AG20443 (cell line): Measurements from ENCODE around the gene FAT1.

Experiments used
- DNase-seq: peaks from one replicate; pipeline ENCODE4 v3.0.0; 2012; ENCODE audit warnings: low spot score, mixed read lengths

The FAT1 gene

DNA sequence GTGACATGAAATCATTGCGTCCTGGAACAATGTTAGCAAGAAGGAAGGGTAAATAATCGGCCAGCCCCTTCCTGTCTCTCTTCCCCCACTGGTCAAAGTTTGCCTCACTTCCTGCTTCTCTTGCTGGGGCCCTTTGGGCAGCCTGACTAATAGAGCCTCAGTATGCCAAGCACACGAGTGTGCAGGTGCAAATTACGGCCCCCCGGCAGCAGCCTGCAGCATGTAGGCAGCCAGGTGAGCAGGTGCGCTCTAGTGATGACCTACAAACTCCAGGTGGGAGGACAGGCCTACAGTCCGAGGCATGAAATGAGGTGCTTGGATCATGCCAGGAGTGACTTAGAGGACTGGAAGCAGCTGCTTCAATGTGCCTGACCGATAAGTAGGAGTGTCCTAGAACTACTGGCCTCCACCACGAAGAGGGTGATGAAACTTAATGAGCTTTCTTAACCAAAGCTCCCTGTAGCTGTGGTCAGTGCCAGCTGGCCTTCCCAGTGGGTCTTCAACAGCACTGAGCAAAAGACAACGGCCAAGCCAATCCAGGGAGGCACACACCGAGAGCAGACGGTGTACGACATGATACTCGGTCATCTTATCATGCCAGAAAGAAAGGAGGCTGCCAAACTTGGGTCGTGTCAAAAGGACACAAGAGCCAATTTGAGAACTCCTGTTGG lies 26.1 kb upstream of the FAT1 start:
- DNase-seq = no peak

DNA sequence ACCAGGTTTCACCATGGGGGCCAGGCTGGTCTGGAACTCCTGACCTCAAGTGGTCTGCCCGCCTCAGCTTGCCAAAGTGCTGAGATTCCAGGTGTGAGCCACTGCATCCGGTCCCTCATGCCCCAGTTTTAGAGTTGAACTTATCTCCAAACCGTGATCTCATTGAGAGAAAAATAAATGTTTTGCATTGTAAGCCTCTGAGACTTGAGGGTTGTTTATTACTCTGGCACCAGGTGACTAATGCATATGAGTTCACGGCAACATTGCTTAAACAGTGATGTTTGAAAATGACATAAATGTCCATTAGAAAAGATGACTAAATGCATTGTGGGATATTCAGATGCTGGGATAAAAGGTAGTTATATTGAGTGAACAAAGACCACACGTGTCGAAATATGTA lies 22.9 kb upstream of the FAT1 start:
- DNase-seq = no peak

DNA sequence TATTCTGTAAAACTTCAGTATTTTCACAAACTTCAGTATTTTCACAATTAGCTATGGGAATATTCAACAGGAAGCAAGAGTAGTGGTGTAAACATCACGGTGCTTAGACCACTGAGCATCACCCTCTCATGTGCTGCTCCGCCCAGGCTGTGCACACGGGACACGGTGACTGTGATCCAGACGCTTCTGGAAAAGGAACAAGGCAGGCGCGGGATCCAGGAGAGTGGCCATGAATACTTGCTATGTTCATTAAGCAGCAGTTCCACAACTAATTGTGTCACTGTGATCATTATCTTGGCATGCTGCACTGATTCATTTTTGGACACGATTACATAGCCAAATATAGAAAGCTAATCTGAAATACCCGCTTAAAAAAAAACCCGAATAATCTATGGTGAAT lies 19.6 kb upstream of the FAT1 start:
- peak; percentile 44 for DNase-seq

DNA sequence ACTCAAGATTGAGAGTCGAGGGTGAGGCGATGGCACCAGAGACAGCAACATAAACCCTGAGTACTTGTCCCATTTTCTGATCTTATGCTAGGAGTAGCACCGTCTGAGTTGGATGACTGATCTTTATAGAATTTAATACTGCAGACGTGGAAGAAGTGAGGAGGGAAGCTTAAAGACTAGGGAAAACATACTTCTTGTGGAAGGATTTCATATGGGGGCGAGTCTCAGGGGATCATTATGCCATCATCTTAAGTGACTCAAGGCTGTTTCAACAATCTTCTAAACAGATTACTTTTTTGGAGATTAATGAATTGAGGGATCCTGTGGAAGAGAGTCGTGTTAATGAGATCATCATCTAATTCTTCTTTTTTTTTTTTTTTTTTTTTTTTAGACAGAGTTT lies 17.2 kb upstream of the FAT1 start:
- peak; percentile 16 for DNase-seq

DNA sequence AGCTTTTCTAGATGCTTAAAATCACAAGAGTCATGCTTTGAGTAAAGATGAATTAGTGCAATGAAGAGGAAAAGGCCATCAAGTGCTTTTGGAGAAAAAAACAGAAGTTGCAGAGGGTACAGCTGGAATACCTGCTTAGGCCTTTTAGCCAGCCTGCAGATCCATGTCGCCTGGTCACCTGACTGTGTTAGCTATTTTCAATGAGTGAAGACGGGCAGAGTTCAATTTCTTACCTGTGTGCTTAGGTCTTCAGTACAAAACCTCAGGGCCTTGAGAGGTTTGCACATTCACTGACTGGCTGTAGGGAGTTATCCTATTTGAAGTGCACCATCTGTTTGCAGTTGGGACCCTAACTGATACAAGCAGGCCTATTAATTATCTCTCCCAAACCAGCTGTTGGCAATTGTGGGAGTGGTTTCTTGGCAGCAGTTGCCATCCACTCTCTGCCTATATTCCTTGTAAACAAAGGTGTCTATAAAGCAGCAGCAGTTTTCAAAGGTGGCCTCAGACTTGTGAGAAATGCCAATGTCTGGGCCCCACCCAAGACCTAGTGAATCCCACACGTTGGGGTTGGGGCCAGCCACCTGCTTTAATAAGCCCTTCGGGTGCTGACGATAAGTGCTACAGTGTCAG lies 16.3 kb upstream of the FAT1 start:
- no peak for DNase-seq

DNA sequence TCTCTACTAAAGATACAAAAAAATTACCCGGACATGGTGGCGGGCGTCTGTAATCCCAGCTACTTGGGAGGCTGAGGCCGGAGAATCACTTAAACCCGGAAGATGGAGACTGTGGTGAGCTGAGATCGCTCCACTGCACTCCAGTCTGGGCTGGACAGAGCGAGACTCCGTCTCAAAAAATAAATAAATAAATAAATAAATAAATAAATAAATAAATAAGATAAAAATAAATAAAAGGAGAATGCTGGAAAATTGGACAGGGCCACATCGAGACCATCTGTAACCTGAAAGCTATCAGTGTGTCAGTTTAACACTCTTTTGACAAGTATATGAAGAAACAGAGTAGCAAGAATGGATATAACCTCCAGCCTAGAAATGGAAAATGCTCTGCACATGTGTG lies 15.7 kb upstream of the FAT1 start:
- DNase-seq = no peak

DNA sequence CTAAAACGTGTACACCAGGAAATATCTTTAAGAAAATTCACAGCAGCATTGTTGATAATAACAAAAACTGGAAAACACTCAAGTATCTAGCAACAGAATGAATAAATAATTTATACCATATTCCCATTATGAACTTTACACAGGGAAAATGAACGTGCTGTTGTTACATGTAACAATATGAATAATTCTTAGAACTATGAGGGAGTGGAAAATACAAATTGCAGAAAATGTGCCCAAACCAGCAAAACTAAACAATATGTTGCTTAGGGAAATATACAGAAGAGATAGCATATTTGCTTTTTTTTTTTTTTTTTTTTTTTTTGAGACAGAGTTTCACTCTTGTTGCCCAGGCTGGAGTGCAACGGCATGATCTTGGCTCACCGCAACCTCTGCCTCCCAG lies 14.8 kb upstream of the FAT1 start:
- DNase-seq = no peak

DNA sequence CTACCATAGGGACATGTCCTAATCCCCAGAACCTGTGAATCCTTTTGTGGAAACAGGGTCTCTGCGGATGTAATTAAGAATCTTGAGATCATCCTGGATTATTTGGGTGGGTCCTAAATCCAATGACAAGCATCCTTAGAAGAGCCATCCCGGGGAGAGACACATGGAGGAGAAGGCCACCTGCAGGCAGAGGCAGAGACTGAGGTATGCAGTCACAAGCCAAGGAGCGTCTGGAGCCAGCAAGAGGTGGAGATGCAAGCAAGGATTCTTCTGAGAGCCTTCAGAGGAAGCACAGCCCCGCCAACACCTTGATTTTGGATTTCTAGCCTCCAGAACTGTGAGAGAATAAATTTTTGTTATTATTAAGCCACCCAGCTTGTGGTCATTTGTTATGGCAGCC lies 13.8 kb upstream of the FAT1 start:
- DNase-seq = no peak

DNA sequence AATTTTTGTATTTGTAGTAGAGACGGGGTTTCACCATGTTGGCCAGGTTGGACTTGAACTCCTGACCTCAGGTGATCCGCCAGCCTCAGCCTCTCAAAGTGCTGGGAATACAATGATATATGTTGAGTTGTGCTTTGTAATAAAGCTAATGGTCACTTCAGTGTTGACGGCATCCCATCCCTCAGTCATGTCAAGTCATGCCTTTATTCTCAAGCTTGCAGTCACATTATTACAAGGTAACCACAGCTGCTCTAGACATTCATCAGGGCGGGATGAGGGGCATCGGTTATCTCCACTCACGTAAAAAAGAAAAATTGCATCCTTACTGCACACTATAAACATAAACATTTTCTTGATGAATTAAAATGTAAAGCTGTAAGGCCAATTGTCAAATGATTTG lies 12.8 kb upstream of the FAT1 start:
- no peak for DNase-seq

DNA sequence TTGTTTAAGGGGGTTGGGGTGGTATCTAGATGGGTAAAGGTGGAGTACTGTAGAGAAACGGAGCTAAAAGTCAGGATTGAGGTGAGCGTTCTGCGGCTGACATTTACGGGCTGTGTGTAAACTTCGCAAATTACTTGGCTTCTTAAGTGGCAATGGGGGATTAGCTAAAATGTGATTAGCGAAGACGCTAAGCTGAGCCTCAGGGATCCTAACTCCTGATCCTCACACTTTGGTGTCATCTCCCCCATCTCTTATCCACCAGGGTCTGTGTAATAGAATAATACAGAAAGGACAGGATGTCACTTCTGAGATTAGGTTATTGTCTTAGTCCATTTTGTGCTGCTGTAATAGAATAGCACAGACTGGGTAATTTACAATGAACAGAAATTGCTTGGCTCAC lies 10.6 kb upstream of the FAT1 start:
- no peak for DNase-seq

DNA sequence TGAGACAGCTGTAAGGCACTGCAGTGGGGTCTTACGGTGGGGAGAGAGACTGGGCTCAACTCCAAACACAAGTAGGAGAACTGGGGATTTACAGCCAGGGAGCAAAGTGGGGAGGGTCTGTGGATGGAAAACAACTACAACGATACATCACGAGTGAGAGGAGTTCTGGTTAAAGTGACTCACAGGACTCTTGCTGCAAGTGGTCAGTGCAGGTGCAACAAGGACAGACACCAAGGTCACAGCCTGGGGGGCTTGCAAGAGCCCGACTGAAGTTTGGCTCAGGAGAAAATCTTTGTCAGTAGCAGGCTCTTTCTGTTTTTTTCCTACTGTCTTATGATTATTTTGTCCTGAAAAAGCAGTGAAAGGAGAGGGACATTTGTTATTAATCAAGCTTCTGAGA lies 10.1 kb upstream of the FAT1 start:
- DNase-seq = no peak

DNA sequence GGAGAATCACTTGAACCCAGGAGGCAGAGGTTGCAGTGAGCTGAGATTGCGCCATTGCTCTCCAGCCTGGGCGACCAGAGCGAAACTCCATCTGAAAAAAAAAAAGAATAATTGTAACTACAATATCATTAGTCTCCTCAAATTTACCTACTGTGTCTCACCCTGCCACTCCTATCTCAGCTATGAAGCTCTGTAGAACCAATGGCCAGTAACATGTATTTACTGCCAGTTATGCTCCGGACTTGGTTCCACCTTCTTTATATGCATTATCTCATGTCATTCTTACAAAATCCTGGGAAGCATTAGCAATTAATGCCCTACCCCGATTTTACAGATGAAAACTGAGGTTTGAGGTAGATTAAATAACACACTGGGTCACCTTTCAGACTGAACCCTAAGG lies 7.0 kb upstream of the FAT1 start:
- no peak for DNase-seq

DNA sequence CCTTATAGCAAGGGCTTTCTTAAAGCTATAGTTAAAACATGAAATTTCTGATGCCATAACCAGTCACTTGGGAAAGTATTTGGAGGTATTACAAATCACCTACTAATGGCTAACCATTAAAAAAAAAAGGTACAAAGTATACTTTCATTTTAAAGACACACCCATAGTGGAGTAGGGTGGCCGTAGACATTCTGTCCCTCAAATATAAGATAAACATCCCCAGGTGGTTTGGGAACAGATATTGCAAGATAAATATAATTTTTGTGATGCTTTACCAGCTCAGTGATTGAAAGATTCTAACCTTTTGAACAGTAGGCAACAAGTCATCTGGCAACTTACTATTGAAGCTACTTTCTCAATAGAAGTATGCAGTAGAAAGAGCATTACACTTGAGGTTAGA lies 6.2 kb upstream of the FAT1 start:
- DNase-seq = no peak

DNA sequence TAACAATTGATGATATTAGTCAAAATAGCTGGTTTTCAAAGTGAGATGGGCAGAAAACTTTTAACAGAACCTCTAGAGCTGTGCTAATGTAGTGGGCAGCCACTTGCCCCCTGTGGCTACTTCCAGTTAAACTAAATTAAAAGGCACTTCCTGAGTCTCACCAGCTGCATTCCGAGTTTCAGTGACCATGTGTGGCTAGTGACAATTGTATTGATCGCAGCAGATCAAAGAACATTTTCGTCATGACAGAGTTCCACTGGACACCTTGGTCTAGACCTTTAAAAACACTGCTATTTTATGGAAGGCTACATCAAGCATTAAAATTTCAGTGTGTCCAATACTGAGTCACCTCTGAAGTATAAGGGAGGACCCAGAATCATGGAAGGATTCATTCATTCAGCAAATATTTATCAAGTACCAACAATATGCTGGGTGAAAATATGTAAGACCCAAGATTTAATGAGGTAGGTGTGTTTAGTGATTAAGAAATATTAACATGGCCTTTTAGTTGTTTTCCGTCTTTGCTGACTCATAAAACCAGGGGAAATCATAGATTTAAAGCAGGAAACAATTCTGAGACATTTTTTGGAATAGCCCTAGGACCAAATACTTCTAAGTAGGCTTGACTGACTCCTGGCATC lies 5.1 kb upstream of the FAT1 start:
- peak; percentile 16 for DNase-seq

DNA sequence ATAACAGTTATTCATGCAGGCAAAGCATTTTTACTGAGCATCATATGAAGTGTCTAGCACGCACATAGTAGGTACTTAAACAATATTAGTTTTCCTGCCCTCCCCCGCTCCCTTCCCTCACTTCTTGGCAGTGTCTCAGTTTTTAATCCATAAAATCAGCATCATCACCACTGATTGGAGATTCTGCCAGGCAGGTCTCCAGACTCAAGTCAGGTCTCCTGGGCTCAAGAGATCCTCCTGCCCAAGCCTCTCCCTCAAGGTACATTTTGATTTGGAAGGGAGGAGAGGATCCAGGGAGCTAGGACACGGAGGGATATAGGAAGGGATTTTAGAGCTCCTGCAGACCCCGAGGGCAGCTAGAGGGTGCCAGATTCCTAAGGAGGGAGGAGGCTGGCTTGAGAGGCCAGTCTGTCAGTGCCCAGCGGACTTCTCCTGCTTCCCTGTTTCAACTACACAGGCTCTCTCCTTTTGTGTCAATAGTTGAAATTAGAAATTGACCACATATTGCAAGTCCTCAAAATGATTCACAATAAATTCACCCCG lies 4.4 kb upstream of the FAT1 start:
- DNase-seq = no peak

DNA sequence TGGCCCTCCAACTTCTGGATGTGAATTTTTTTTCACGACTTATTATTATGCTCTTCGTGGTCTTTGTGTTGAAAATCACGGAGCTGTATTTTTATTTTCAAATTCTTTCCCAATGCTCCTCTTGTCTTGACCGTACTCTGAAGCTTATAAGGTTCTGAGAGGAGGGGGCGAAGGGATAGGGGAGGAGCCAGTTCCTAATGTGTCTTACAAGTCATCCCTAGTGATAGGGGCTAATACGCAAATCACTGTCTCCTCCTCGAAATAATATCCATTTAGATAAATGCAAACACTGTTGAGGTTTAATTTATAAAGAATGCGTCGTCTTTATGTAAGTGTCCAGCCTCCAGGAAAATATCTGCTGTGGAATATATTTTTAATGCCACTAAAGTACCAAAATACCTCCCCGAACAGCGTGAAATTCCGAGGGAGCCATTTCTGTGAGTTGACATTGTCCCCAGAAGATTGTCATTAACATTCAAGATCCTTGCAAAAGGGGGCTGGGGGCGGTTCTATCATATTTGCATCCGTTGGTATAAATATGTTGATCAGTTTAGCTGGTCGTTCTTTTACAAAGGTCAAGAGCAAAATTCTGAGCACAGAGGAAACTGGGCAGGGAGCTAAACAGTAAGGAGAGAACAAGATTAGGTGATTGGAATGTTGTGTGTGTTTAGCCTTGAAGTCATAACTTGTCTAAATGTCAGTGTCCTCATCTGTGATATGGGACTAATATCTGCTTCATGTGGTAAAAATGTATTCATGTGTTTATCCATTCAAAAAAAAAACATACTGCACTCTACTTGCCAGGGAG lies 3.7 kb upstream of the FAT1 start:
- no peak for DNase-seq

DNA sequence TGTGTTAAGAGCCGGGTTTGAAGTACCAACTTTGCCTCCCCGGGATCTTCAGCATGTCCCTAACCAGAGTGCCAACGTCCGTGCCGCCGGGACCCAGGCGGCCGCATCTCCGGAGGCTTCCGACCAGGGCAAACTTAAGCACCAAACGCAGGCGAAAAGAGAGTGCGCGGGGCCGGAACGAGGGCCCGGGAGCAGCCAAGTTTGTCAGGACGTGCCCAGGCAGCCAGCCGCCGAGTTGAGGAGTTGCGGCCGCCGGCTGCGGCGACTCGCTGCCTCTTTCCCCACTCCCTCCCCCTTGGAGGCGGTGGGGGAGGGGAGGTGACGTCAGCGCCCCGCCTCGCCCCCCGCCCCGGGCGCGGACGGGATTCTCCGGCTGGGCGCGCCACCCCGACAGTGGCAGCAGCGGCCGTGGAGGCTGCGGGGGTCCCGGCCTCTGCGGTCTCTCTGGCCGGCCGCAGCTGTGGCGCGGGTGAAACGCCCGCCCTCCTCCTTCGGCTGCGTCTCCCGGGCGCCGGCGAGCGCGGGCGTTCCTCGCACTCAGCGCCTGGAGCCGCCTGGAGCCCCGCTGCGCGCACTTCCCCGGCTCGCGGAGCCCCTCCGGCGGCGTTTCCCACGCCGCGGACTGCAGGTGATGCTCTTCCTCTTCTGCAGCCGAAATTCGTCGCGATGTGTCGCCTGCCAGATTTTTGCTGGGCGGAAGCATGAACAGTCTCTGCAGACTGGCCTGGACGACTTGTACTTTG lies 2.9 kb upstream of the FAT1 start:
- peak; percentile 90 for DNase-seq

DNA sequence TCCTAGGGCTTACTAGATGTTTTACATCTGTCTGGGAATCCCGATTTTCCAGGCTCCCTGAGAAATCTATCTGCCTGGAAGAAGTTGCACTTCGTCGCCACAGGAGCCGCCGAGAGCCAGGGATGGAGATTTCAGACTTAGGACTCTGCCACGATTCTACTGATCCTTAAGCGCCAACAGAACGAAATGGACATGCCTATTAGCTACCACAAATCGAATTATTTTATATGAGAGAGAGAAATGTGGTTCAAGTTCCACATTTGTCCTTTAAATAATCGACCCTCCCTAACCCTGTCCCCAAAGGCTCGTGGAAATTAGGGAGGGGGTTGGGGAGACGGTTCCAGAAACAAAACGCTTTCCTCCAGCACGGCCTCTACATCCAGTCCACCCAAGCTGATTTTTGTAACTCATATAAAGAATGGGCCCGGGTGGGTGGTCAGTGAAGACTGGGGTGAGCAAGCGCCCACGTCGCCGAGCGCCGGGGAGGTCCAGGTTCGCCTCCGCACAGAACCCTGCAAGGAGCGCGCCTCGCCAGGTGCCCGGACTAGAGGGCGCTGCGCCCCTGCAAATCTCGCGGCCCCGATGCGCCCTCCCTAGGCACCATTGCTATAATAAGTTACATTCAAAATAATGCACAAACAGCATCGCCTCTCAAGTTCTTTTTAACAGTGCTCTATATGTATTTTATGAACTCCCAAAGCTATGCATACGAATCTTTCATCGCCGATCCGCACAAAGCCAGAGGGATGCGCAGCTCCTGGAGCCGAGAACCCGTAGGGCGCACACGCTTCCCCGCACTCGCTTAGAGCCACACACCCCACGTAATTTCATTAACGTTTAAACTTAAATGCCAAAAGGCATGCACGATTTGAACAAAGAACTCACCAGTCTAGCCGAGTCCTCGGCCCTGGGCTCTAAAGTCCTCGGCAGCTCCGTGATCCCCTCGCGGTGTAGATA lies 2.1 kb upstream of the FAT1 start:
- peak; percentile 87 for DNase-seq

DNA sequence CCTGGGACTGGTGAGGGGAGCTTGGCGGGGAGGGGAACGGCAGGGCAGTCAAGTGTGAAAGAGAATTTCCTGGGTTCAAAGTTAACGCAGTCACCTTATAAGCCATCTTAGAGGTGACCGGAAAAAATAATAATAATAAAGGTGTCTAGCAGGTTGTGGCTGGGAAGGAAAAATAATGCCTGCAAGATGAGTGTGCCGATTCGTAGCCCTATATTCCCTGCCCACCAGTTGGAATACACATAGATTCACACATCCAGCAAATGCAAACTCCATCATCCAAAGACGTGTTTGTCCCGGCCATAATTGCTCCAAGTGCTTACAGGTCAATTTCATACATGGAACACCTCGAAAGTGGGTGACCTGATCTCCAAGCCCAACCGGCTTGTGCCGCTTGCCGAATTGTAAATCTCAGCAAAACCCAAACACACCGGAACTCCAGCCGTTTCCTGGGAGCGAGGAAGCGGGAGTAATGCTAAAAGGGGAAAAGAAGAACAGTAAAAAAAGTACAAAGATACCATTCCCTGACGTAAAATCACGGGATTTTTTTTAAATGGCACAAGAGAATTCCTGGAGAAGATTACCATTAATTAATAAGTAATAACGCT lies 1.3 kb upstream of the FAT1 start:
- no peak for DNase-seq
